K562 treated with DMSO at 1 percent for 48 hours (cell line): ENCODE measurements around the gene SH2D2A. TPM values are rescaled to one million over a fixed set of nuclear protein-coding genes. Genes with fewer than 3 reads are reported as not detected.

Experiments
- total RNA-seq: library from RNA; unstranded; fragments of 300-600 nt; gene quantifications from 2 replicates; pipeline ENCODE4 v1.2.3, GENCODE V29; 2022; ENCODE audit warnings: low replicate concordance; ENCODE audit errors: extremely low read depth

SH2D2A gene
- total RNA-seq: not detected in 2 replicates

DNA sequence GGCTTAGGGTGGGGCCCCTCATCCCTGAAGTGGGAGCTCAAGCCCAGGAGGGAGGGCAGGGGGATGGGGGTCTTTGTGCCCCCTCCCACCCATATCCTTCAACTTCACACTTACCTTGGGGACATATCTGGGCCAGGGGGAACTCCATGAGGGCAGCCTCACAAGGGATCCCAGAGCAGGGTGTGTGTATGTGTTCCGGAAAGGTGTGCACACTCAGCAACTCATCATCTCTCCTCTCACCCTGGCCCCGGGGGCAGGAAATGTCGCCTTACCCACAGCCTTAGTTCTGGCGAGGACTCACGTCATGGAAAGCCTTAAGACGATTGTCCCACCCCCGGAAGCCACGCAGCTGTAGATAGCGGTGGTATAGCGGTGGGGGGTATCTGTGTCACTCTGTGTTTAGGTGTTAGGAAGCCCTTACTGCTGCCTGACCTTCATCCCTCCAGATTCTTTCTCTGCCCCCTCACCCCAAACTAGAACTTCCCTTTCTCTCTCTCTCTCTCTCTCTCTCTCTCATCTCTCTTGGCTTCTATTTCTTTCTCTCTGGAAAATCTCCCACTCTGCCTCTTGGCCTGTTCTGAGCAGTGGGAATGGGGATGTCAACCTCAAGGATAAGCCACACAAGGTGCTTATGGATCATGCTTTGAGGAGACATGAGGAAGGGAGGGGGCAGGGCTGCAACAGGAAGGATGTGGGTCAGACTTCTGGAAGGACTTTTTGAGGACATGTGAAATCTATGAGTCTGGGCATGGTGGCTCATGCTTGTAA lies at the start of gene SH2D2A:
TSS of gene SH2D2A (minus strand) at position 288 of the 768 bp plus-strand sequence. CDS start at position 148, 140 bp downstream.

DNA sequence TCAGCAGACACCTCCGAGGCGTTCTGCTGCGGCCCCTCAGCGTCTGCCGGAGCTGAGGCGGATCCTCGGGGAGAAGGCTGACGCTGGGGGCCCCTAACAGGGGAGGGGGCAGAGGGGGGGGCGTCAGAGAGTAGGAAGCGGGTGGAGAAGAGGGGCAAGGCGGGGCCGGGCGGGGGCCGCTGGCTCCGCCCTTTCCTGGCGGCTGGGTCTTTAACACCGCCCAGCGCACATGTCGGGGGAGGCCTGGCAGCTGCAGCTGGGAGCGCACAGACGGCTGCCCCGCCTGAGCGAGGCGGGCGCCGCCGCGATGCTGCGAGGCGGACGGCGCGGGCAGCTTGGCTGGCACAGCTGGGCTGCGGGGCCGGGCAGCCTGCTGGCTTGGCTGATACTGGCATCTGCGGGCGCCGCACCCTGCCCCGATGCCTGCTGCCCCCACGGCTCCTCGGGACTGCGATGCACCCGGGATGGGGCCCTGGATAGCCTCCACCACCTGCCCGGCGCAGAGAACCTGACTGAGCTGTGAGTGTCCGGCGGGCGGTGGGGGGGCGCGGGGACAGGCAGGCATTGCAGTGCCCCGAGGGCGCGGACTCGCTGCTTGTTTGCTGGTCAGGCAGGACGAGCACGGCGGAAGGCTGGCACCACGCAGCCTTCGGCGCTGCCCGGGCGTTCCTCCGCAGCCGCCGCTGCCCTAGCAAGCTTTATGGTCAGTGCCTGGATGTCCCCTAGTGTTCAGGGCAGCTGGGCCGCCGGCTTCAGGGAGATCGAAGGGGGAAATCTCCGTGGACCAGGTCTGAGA lies 44.2 kb upstream of the SH2D2A start, which contains the start of gene NTRK1:
TSS of gene NTRK1 (plus strand) at position 238 of the 796 bp plus-strand sequence. CDS start at position 308, 70 bp downstream.

DNA sequence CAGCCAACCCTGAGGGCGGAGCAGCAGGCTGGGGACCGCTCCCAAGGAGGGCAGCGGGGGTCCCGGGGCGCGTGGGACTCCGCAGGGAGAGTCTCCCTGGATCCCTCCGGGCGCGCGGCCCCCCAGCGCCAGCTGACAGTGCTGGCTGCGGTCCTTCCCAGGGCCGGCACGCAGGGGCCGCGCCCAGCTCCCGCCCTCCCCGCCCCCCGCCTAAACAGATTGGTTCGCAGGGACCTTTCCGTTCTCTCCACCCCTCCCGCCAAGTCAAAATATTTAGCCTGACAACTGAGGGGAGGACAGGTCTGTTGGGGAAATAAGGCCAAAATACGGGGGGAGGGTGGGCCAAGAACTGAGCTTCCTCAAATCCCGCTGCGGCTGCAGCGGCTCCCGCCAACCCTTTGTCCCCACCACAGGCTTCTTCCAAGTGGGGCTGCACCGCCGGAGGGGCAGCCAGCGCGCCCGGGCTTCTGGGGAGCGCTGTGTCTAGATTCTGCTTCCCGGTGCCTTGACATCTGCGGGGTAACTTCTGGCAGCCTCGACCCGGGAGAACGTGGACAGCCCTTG lies 42.4 kb upstream of the SH2D2A start, which contains the start of gene INSRR:
TSS of gene INSRR (minus strand) at position 159 of the 564 bp plus-strand sequence. CDS start 496 bp downstream, outside the sequence.

DNA sequence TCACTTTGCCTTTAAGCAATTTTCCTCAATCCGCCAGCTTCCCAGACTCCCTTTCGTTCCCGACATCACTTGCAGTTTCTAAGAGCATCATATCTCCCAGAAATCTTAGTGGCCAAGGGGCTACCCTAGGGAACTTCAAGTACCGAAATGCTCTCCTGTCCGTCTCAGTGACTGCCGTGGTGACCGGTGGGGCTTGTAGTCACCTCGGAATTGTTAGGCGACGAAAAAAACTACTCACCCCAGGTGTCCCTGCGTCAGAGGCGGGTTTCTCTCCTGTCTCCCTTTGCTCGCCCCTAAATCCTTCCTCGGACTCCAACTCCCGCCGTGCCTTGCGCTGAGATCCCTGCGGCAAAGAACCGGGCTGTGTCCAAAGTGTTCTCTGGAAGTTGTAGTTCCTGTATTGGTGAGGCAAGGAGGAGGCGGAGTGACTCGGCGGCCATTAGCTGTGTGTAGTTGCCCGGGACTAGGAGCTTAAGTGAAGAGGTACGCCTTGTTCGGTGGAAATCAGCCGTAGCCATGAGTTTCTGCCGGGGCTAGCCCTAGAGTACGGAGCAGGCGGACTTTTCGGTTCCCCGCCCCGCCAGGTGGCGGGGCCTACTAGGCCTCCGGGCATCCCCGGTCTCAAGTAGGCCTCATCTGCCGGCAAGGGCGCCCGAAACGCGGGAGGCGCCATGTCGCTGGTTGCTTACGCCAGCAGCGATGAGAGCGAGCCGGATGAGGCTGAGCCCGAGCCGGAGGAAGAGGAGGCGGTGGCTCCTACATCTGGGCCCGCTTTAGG lies 49.4 kb downstream of the SH2D2A start, which contains the start of gene PRCC:
TSS of gene PRCC (plus strand) at position 435 of the 778 bp plus-strand sequence. CDS start at position 672, 237 bp downstream.

Other genes with a start within 250 kb of the SH2D2A start
- not detected in 2 replicates for gene IQGAP3, start 244.3 kb downstream of the SH2D2A start, total RNA-seq
- not detected in 2 replicates for gene TTC24, start 237.1 kb downstream of the SH2D2A start, total RNA-seq
- gene NAXE, start 225.1 kb downstream of the SH2D2A start, total RNA-seq: not detected in 2 replicates
- gene GPATCH4, start 215.4 kb downstream of the SH2D2A start, total RNA-seq: not detected in 2 replicates
- not detected in 2 replicates for gene HAPLN2, start 197.4 kb downstream of the SH2D2A start, total RNA-seq
- gene BCAN, start 174.7 kb downstream of the SH2D2A start, total RNA-seq: not detected in 2 replicates
- not detected in 2 replicates for gene NES, start 139.4 kb downstream of the SH2D2A start, total RNA-seq
- not detected in 2 replicates for gene CRABP2, start 111.3 kb downstream of the SH2D2A start, total RNA-seq
- gene METTL25B, start 88.4 kb downstream of the SH2D2A start, total RNA-seq: not detected in 2 replicates
- gene ISG20L2, start 88.1 kb downstream of the SH2D2A start, total RNA-seq: not detected in 2 replicates
- gene MRPL24, start 75.8 kb downstream of the SH2D2A start, total RNA-seq: not detected in 2 replicates
- not detected in 2 replicates for gene HDGF, start 65.2 kb downstream of the SH2D2A start, total RNA-seq
- gene PRCC, start 49.3 kb downstream of the SH2D2A start, total RNA-seq: not detected in 2 replicates
- not detected in 2 replicates for gene INSRR, start 42.3 kb upstream of the SH2D2A start, total RNA-seq
- not detected in 2 replicates for gene NTRK1, start 44.0 kb upstream of the SH2D2A start, total RNA-seq
- not detected in 2 replicates for gene PEAR1, start 76.9 kb upstream of the SH2D2A start, total RNA-seq
- not detected in 2 replicates for gene LRRC71, start 103.8 kb upstream of the SH2D2A start, total RNA-seq
- not detected in 2 replicates for gene ARHGEF11, start 228.9 kb upstream of the SH2D2A start, total RNA-seq